SU-DHL-6 (cell line): Measurements from ENCODE around the gene SVIL.

Source experiments
- H2AFZ ChIP-seq: fragments of 200-600 bp; sonication (generic); 2 replicates; pipeline ENCODE4 v1.6.1; 2014; ENCODE audit warnings: low read depth, mild to moderate bottlenecking, moderate library complexity, mixed read lengths, antibody characterized with exemption, low read length; ENCODE audit not compliant: severe bottlenecking
- H3F3A ChIP-seq: fragments of 200-600 bp; shearing (Covaris generic); 2 replicates; pipeline ENCODE4 v1.6.0; 2016; ENCODE audit warnings: antibody characterized with exemption, mild to moderate bottlenecking; ENCODE audit not compliant: insufficient read depth
- H3K27ac ChIP-seq: fragments of 200-600 bp; sonication (generic); 2 replicates; pipeline ENCODE4 v1.5.1; 2016; ENCODE audit warnings: low read depth, mild to moderate bottlenecking, low read length, moderate library complexity, mixed read lengths
- H3K27me3 ChIP-seq: fragments of 200-600 bp; sonication (generic), shearing (Covaris generic); 2 replicates; pipeline ENCODE4 v1.6.0; 2014; ENCODE audit warnings: mild to moderate bottlenecking, low read length
- H3K36me3 ChIP-seq: fragments of 200-600 bp; sonication (generic); 2 replicates; pipeline ENCODE4 v1.6.1; 2014; ENCODE audit warnings: mild to moderate bottlenecking, low read length, mixed read lengths
- H3K4me2 ChIP-seq: fragments of 300-600, 200-600 bp; shearing (Covaris generic), sonication (generic); 2 replicates; pipeline ENCODE4 v1.6.0; 2014; ENCODE audit warnings: low read length, low read depth, mild to moderate bottlenecking; ENCODE audit not compliant: poor library complexity, severe bottlenecking
- H3K4me3 ChIP-seq: fragments of 200-600 bp; sonication (generic); 2 replicates; pipeline ENCODE4 v1.5.1; 2014; ENCODE audit warnings: antibody characterized with exemption, low read length, mild to moderate bottlenecking, mixed read lengths; ENCODE audit not compliant: insufficient read depth, poor library complexity, severe bottlenecking
- H3K79me2 ChIP-seq: fragments of 200-600 bp; sonication (generic); 2 replicates; pipeline ENCODE4 v1.6.1; 2014; ENCODE audit warnings: mild to moderate bottlenecking, low read length, moderate library complexity; ENCODE audit not compliant: insufficient read depth
- H3K9ac ChIP-seq: fragments of 200-600 bp; sonication (generic); 2 replicates; pipeline ENCODE4 v1.7.0; 2014; ENCODE audit warnings: mild to moderate bottlenecking, low read length
- H3K9me2 ChIP-seq: fragments of 200-600 bp; sonication (generic); replicated peaks from 2 replicates; pipeline ENCODE4 v1.6.1; 2014; ENCODE audit warnings: low read length; ENCODE audit not compliant: insufficient read depth
- H3K9me3 ChIP-seq: fragments of 200-600 bp; sonication (generic); 2 replicates; pipeline ENCODE4 v1.6.1; 2014; ENCODE audit warnings: low read length, mixed read lengths; ENCODE audit not compliant: insufficient read depth
- H4K20me1 ChIP-seq: fragments of 200-600 bp; sonication (generic); 2 replicates; pipeline ENCODE4 v1.6.1; 2014; ENCODE audit warnings: low read depth, mild to moderate bottlenecking, antibody characterized with exemption, low read length, moderate library complexity, mixed read lengths
- CTCF ChIP-seq: fragments of 200-600 bp; sonication (generic); IDR thresholded peaks from one replicate; pipeline ENCODE4 v1.5.1; 2017; ENCODE audit warnings: antibody characterized with exemption, mild to moderate bottlenecking, low read length, moderate library complexity; ENCODE audit not compliant: insufficient read depth, poor library complexity, severe bottlenecking
- EZH2phosphoT487 ChIP-seq: fragments of 200-600 bp; sonication (generic), shearing (Covaris generic); conservative IDR thresholded peaks from 2 replicates; pipeline ENCODE4 v1.6.1; 2018; ENCODE audit warnings: mild to moderate bottlenecking, antibody characterized with exemption, low read length, moderate library complexity, mixed read lengths

The SVIL gene

GRCh38 chr10:29630205-29631048, 4.3 kb downstream of the SVIL start:
- Histone ChIP-seq H3K79me2 (no peaks in the 10 kb centered on the region), H3F3A (no peaks in the 10 kb centered on the region), H3K9ac (no peak overlapping the region), H4K20me1 (no peaks in the 10 kb centered on the region), H3K27me3 (no peaks in the 10 kb centered on the region), H2AFZ (no peak overlapping the region), H3K4me2 (no peak overlapping the region), H3K9me2 (no peaks in the 10 kb centered on the region), H3K36me3 (no peaks in the 10 kb centered on the region), H3K27ac (no peak overlapping the region), H3K9me3 (no peaks in the 10 kb centered on the region), H3K4me3 (no peak overlapping the region)
- TF ChIP-seq CTCF (no peak), EZH2phosphoT487 (no peak)

- TF ChIP-seq EZH2phosphoT487 (no peak), CTCF (no peak)
- no peaks in the 10 kb centered on the region for H3K27me3 ChIP-seq
- H3K9ac ChIP-seq: no peak overlapping the region
- H2AFZ ChIP-seq: no peak overlapping the region
- no peaks in the 10 kb centered on the region for H3F3A ChIP-seq
- H4K20me1 ChIP-seq: no peaks in the 10 kb centered on the region
- H3K36me3 ChIP-seq: no peaks in the 10 kb centered on the region
- H3K9me3 ChIP-seq: no peaks in the 10 kb centered on the region
- no peak overlapping the region for H3K4me2 ChIP-seq
- no peaks in the 10 kb centered on the region for H3K9me2 ChIP-seq
- H3K79me2 ChIP-seq: no peaks in the 10 kb centered on the region
- H3K27ac ChIP-seq: no peak overlapping the region
- H3K4me3 ChIP-seq: no peak overlapping the region
Observed at GRCh38 chr10:29628912-29629526, 5.8 kb downstream of the SVIL start.

- Histone ChIP-seq H3K9me2 (no peaks in the 10 kb centered on the region), H4K20me1 (no peaks in the 10 kb centered on the region), H3K4me3 (no peak overlapping the region), H3K9ac (no peak overlapping the region), H3K79me2 (no peaks in the 10 kb centered on the region), H3K4me2 (no peak overlapping the region), H2AFZ (no peak overlapping the region), H3F3A (no peaks in the 10 kb centered on the region), H3K9me3 (no peaks in the 10 kb centered on the region), H3K36me3 (no peaks in the 10 kb centered on the region), H3K27me3 (no peaks in the 10 kb centered on the region), H3K27ac (no peak overlapping the region)
- TF ChIP-seq EZH2phosphoT487: no peak
- TF ChIP-seq CTCF: no peak
Observed at GRCh38 chr10:29628311-29628710, 6.5 kb downstream of the SVIL start.
